GM23338 (cell line): ENCODE data around the gene IL1RL2. TPM values are rescaled to one million over a fixed set of nuclear protein-coding genes. Genes with fewer than 3 reads are reported as not detected.
A peak's percentile ranks its signal among the peaks of the same experiment; 100 is the strongest.

Experiments
- ATAC-seq: fragments of 200-7000 bp; cut with Tn5 transposase; 3 replicates; pipeline ENCODE4 v1.9.1; 2020
- DNase-seq: peaks from one replicate; pipeline ENCODE4 v3.0.0-alpha.2; 2015; ENCODE audit warnings: low spot score
- H2AFZ ChIP-seq: fragments of 200-600 bp; sonication (generic); 2 replicates; pipeline ENCODE4 v1.8.0; 2016; ENCODE audit warnings: antibody characterized with exemption, mild to moderate bottlenecking, moderate library complexity
- H3F3A ChIP-seq: fragments of 200-600 bp; sonication (generic); replicated peaks from 2 replicates; pipeline ENCODE4 v1.8.0; 2017; ENCODE audit warnings: antibody characterized with exemption, mixed run types, low read depth
- H3K27ac ChIP-seq: fragments of 200-600 bp; sonication (generic); 2 replicates; pipeline ENCODE4 v1.6.1; 2016; ENCODE audit warnings: low read depth
- H3K27me3 ChIP-seq: fragments of 200-600 bp; sonication (generic); 2 replicates; pipeline ENCODE4 v1.8.0; 2016; ENCODE audit warnings: mild to moderate bottlenecking, mixed run types, moderate library complexity; ENCODE audit not compliant: insufficient read depth
- H3K36me3 ChIP-seq: fragments of 200-600 bp; sonication (generic); 2 replicates; pipeline ENCODE4 v1.8.0; 2016; ENCODE audit warnings: mild to moderate bottlenecking; ENCODE audit not compliant: insufficient read depth
- H3K4me1 ChIP-seq: fragments of 200-600 bp; sonication (generic); 2 replicates; pipeline ENCODE4 v1.8.0; 2016; ENCODE audit warnings: mild to moderate bottlenecking, moderate library complexity; ENCODE audit not compliant: insufficient read depth
- H3K4me2 ChIP-seq: fragments of 200-600 bp; sonication (generic); 2 replicates; pipeline ENCODE4 v1.7.1; 2017; ENCODE audit warnings: mixed run types
- H3K4me3 ChIP-seq: fragments of 200-600 bp; sonication (generic); 2 replicates; pipeline ENCODE4 v1.6.1; 2016; ENCODE audit warnings: mixed run types
- H3K79me2 ChIP-seq: fragments of 200-600 bp; sonication (generic); replicated peaks from 2 replicates; pipeline ENCODE4 v1.8.0; 2017; ENCODE audit warnings: mild to moderate bottlenecking; ENCODE audit not compliant: insufficient read depth
- H3K9me2 ChIP-seq: fragments of 200-600 bp; sonication (generic); 2 replicates; pipeline ENCODE4 v1.8.0; 2017; ENCODE audit not compliant: insufficient read depth
- H4K20me1 ChIP-seq: fragments of 200-600 bp; sonication (generic); replicated peaks from 2 replicates; pipeline ENCODE4 v1.8.0; 2017; ENCODE audit warnings: mild to moderate bottlenecking; ENCODE audit not compliant: insufficient read depth
- H3K27ac Mint-ChIP-seq: 2 replicates; pipeline ENCODE4 v1.8.0; 2020; ENCODE audit warnings: inconsistent platforms, mild to moderate bottlenecking, moderate library complexity, mixed read lengths
- H3K27me3 Mint-ChIP-seq: 3 replicates; pipeline ENCODE4 v1.8.0; 2022; ENCODE audit warnings: low read depth, mild to moderate bottlenecking, moderate library complexity, mixed read lengths, inconsistent platforms; ENCODE audit not compliant: insufficient read depth, poor library complexity
- H3K36me3 Mint-ChIP-seq: 3 replicates; pipeline ENCODE4 v1.8.0; 2021; ENCODE audit warnings: low read depth, mild to moderate bottlenecking, inconsistent platforms, moderate library complexity, mixed read lengths
- H3K4me1 Mint-ChIP-seq: 3 replicates; pipeline ENCODE4 v1.8.0; 2020; ENCODE audit warnings: mild to moderate bottlenecking, inconsistent platforms, mixed read lengths
- H3K4me3 Mint-ChIP-seq: 3 replicates; pipeline ENCODE4 v1.8.0; 2021; ENCODE audit warnings: moderate library complexity, mild to moderate bottlenecking, inconsistent platforms, mixed read lengths
- H3K9me3 Mint-ChIP-seq: 3 replicates; pipeline ENCODE4 v1.8.0; 2020; ENCODE audit warnings: moderate library complexity, mild to moderate bottlenecking, inconsistent platforms, mixed read lengths
- CREB1 ChIP-seq: fragments of 250-450 bp; sonication (Bioruptor Pico); IDR thresholded peaks from 2 replicates; pipeline ENCODE4 v1.5.0; 2020; ENCODE audit warnings: low read depth, mild to moderate bottlenecking, moderate library complexity
- NANOG ChIP-seq: IDR thresholded peaks from 2 replicates; pipeline ENCODE4 v1.6.1; 2016; ENCODE audit warnings: antibody characterized with exemption, borderline replicate concordance
- POLR2AphosphoS5 ChIP-seq: IDR thresholded peaks from 2 replicates; pipeline ENCODE4 v1.6.1; 2016; ENCODE audit warnings: antibody characterized with exemption, low read depth
- ZNF114 ChIP-seq: fragments of 250-450 bp; sonication (Bioruptor Pico); IDR thresholded peaks from 2 replicates; pipeline ENCODE4 v1.5.0; 2020; ENCODE audit warnings: mild to moderate bottlenecking, moderate library complexity
- ZNF331 ChIP-seq: fragments of 250-450 bp; sonication (Bioruptor Pico); IDR thresholded peaks from 2 replicates; pipeline ENCODE4 v1.5.0; 2020; ENCODE audit warnings: low read depth, mild to moderate bottlenecking, moderate library complexity
- polyA plus RNA-seq: library from polyadenylated mRNA; unstranded; fragments of >200 nt; fragmentation: Nextera tagmentation; extraction: Ambion mirVana; gene quantifications from 2 replicates; pipeline ENCODE4 v1.2.1, GENCODE V29; 2016
- total RNA-seq: library from RNA; depleted of rRNA; stranded (reverse); fragments of >200 nt; shearing (Covaris generic); gene quantifications from 2 replicates; pipeline ENCODE4 v1.2.3, GENCODE V29; 2014
- TF ChIP-seq, protein P1 (sequence below): IDR thresholded peaks from one replicate; pipeline ENCODE4 v1.6.1; 2018; ENCODE audit warnings: antibody characterized with exemption; ENCODE audit not compliant: unreplicated experiment
- TF ChIP-seq, protein P2 (sequence below), 2 experiments: fragments of 200-600 bp in 1 of 2; sonication (generic) in 1 of 2; conservative IDR thresholded peaks; 2 replicates each; pipeline versions ENCODE4 v1.5.1 to v1.6.1; 2016 to 2017; ENCODE audit warnings: antibody characterized with exemption in 2 of 2, low read depth in 2 of 2, mild to moderate bottlenecking in 2 of 2, moderate library complexity in 1 of 2

Gene IL1RL2
- total and polyA plus RNA-seq, 2 experiments from 2014 or later: not detected

DNA sequence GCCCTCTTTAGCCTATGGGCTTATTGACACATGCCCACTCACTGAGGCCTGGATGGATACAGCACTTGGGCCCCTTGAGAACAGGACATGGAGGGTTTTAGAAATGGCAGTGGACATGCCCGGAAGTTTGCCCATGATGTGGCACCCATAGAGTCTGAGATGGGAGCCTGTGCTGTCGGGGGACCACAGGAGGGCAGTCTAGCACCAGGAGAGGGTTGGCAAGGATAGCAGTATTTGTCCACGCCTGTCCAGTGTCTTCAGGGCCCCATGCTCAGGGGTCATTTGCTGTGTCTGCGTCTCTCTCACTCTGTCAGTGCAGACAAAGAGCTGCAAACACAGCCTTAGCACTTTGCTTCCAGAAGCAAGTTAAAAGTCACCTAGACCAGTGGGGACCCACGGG, 48.7 kb downstream of the IL1RL2 start:
- peak; percentile 56 for DNase-seq
- Mint-ChIP-seq H3K36me3 (no peaks in the 10 kb centered on the region), H3K27me3 (peaks cover 8% of the 10 kb centered on the region), H3K4me3 (no peak overlapping the region), H3K4me1 (no peaks in the 10 kb centered on the region; the same call in 1 of the 3 replicates), H3K9me3 (no peaks in the 10 kb centered on the region), H3K27ac (no peak overlapping the region)
- no peaks in the 10 kb centered on the region for H4K20me1 ChIP-seq
- H3K4me1 ChIP-seq: no peaks in the 10 kb centered on the region
- ATAC-seq: peak; percentile 86
- TF ChIP-seq NANOG (no peak), POLR2AphosphoS5 (no peak)
- TF ChIP-seq, protein P1, sequence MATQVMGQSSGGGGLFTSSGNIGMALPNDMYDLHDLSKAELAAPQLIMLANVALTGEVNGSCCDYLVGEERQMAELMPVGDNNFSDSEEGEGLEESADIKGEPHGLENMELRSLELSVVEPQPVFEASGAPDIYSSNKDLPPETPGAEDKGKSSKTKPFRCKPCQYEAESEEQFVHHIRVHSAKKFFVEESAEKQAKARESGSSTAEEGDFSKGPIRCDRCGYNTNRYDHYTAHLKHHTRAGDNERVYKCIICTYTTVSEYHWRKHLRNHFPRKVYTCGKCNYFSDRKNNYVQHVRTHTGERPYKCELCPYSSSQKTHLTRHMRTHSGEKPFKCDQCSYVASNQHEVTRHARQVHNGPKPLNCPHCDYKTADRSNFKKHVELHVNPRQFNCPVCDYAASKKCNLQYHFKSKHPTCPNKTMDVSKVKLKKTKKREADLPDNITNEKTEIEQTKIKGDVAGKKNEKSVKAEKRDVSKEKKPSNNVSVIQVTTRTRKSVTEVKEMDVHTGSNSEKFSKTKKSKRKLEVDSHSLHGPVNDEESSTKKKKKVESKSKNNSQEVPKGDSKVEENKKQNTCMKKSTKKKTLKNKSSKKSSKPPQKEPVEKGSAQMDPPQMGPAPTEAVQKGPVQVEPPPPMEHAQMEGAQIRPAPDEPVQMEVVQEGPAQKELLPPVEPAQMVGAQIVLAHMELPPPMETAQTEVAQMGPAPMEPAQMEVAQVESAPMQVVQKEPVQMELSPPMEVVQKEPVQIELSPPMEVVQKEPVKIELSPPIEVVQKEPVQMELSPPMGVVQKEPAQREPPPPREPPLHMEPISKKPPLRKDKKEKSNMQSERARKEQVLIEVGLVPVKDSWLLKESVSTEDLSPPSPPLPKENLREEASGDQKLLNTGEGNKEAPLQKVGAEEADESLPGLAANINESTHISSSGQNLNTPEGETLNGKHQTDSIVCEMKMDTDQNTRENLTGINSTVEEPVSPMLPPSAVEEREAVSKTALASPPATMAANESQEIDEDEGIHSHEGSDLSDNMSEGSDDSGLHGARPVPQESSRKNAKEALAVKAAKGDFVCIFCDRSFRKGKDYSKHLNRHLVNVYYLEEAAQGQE: no peak
- TF ChIP-seq, protein P2, sequence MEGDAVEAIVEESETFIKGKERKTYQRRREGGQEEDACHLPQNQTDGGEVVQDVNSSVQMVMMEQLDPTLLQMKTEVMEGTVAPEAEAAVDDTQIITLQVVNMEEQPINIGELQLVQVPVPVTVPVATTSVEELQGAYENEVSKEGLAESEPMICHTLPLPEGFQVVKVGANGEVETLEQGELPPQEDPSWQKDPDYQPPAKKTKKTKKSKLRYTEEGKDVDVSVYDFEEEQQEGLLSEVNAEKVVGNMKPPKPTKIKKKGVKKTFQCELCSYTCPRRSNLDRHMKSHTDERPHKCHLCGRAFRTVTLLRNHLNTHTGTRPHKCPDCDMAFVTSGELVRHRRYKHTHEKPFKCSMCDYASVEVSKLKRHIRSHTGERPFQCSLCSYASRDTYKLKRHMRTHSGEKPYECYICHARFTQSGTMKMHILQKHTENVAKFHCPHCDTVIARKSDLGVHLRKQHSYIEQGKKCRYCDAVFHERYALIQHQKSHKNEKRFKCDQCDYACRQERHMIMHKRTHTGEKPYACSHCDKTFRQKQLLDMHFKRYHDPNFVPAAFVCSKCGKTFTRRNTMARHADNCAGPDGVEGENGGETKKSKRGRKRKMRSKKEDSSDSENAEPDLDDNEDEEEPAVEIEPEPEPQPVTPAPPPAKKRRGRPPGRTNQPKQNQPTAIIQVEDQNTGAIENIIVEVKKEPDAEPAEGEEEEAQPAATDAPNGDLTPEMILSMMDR (conservative IDR thresholded peaks at IDR 0.05; ENCODE audit: low read depth in 2 of 2): peak; percentile 61 to 81
- no peaks in the 10 kb centered on the region for H3K27me3 ChIP-seq
- H3K4me2 ChIP-seq: no peak overlapping the region
- no peaks in the 10 kb centered on the region for H3K79me2 ChIP-seq
- H3K4me3 ChIP-seq: no peak overlapping the region
- no peaks in the 10 kb centered on the region for H3K36me3 ChIP-seq
- peak overlapping the region; percentile 10; the same call in 1 of the 2 replicates for H2AFZ ChIP-seq
- H3K9me2 ChIP-seq: peaks cover 3% of the 10 kb centered on the region
- H3K27ac ChIP-seq: no peak overlapping the region
- no peaks in the 10 kb centered on the region for H3F3A ChIP-seq

DNA sequence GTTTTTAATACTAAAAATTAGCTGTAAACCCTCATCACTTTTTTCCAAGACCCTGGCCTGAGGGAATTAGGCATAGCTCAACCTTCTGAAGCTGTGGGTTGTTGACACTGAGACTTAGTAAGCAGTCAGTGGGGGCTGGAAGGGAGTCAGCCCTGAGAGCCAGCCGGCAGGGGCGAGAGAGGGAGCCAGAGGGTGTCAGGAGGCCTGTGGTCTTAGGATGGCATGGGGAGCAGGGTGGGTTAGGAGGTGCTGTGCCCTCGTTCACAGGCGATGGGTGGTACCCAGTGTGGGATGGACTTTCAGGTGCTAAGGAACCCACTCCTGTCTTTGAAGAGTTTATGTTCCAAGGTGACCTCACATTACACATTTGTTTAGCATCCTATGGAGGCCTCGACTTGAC, 49.3 kb downstream of the IL1RL2 start:
- Mint-ChIP-seq H3K36me3 (no peaks in the 10 kb centered on the region), H3K4me1 (peaks cover 6% of the 10 kb centered on the region; the same call in 2 of the 3 replicates), H3K4me3 (no peak overlapping the region), H3K27ac (no peak overlapping the region), H3K27me3 (peaks cover 8% of the 10 kb centered on the region), H3K9me3 (no peaks in the 10 kb centered on the region)
- TF ChIP-seq, protein P2 (conservative IDR thresholded peaks at IDR 0.05; ENCODE audit: low read depth in 2 of 2): no peak
- TF ChIP-seq CREB1 (CRISPR knock-in tag) (no peak), ZNF114 (CRISPR knock-in tag) (no peak), ZNF331 (CRISPR knock-in tag) (no peak), POLR2AphosphoS5 (no peak)
- no peak overlapping the region for H3K4me2 ChIP-seq
- no peak overlapping the region for H3K27ac ChIP-seq
- ATAC-seq (no peak), DNase-seq (no peak)
- H3K27me3 ChIP-seq: no peaks in the 10 kb centered on the region
- H3K79me2 ChIP-seq: no peaks in the 10 kb centered on the region
- peaks cover 3% of the 10 kb centered on the region for H3K9me2 ChIP-seq
- H4K20me1 ChIP-seq: no peaks in the 10 kb centered on the region
- no peak overlapping the region for H3K4me3 ChIP-seq
- H3K4me1 ChIP-seq: no peaks in the 10 kb centered on the region; the same call in 1 of the 2 replicates
- no peak overlapping the region for H2AFZ ChIP-seq
- H3F3A ChIP-seq: no peaks in the 10 kb centered on the region
- no peaks in the 10 kb centered on the region for H3K36me3 ChIP-seq
